DMS 273 treated with DMSO at 0.1 percent for 48 hours (cell line): Measurements from ENCODE around the gene ADCY4.
A peak's percentile ranks its signal among the peaks of the same experiment; 100 is the strongest.

Source experiments
- DNase-seq: peaks from one replicate; lab custom pipeline; 2025; lab: John Stamatoyannopoulos, UW

ADCY4 gene

GRCh38 chr14:24297190-24297964 lies 37.5 kb downstream of the ADCY4 start:
- DNase-seq = no peak

GRCh38 chr14:24296341-24297157 lies 38.3 kb downstream of the ADCY4 start:
- DNase-seq = peak; percentile 37

GRCh38 chr14:24293525-24293924 lies 41.3 kb downstream of the ADCY4 start:
- no peak for DNase-seq

GRCh38 chr14:24292118-24292807 lies 42.6 kb downstream of the ADCY4 start:
- no peak for DNase-seq

- no peak for DNase-seq
These were observed 43.3 kb downstream of the ADCY4 start for GRCh38 chr14:24291446-24292117.

GRCh38 chr14:24290746-24291145 lies 44.1 kb downstream of the ADCY4 start:
- no peak for DNase-seq

- DNase-seq = no peak
These were observed 45.1 kb downstream of the ADCY4 start for GRCh38 chr14:24289649-24290280.

GRCh38 chr14:24286996-24287395 lies 47.9 kb downstream of the ADCY4 start:
- DNase-seq = no peak

GRCh38 chr14:24285351-24285750 lies 49.5 kb downstream of the ADCY4 start:
- DNase-seq = no peak

- DNase-seq = no peak
These were observed 50.3 kb downstream of the ADCY4 start for GRCh38 chr14:24284501-24285035.

GRCh38 chr14:24283796-24284460 lies 50.9 kb downstream of the ADCY4 start:
- no peak for DNase-seq

- DNase-seq = no peak
These were observed 52.1 kb downstream of the ADCY4 start for GRCh38 chr14:24282736-24283135.

GRCh38 chr14:24281636-24282035 lies 53.2 kb downstream of the ADCY4 start:
- no peak for DNase-seq

GRCh38 chr14:24280797-24281460 lies 53.9 kb downstream of the ADCY4 start:
- DNase-seq = no peak

- no peak for DNase-seq
These were observed 55.3 kb downstream of the ADCY4 start for GRCh38 chr14:24279301-24280186.

- DNase-seq = no peak
These were observed 56.4 kb downstream of the ADCY4 start for GRCh38 chr14:24278424-24278823.

- DNase-seq = no peak
These were observed 57.1 kb downstream of the ADCY4 start for GRCh38 chr14:24277606-24278321.

- DNase-seq = no peak
These were observed 57.8 kb downstream of the ADCY4 start for GRCh38 chr14:24277071-24277470.
